ENCODE measurements around the gene MICALL2.

DNA sequence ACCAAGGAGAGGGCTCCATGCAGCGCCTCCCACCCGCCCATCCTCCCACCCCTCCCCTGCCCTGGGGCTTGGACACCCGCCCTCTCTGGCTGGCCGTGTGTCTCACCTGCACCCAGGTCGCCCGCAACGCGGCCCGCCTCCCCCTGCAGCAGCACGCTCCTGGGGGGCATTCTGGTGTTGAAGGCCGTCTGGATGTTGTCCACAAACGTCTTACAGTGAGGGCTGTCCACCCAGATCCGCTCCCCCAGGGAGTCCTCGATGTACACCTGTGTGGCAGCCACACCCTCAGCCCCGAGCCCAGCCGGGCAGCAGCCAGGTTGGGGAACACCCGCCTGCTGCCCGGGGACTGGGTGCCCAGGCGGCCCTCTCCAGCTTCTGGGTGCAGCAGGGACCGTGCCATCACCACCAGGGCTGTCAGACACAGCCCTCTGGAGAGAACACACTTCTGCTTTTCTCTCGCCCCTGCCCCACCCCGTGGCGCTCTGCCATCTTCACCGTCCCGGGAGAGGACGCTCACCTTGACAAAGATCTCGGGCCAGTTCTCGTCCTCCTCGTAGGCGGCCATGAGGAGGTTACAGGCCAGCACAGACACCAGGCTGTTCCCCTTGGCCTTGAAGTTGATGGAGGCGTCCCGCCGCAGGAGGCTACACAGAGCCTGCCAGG is 40.2 kb upstream of the MICALL2 start:
- TF ChIP-seq, protein P1, sequence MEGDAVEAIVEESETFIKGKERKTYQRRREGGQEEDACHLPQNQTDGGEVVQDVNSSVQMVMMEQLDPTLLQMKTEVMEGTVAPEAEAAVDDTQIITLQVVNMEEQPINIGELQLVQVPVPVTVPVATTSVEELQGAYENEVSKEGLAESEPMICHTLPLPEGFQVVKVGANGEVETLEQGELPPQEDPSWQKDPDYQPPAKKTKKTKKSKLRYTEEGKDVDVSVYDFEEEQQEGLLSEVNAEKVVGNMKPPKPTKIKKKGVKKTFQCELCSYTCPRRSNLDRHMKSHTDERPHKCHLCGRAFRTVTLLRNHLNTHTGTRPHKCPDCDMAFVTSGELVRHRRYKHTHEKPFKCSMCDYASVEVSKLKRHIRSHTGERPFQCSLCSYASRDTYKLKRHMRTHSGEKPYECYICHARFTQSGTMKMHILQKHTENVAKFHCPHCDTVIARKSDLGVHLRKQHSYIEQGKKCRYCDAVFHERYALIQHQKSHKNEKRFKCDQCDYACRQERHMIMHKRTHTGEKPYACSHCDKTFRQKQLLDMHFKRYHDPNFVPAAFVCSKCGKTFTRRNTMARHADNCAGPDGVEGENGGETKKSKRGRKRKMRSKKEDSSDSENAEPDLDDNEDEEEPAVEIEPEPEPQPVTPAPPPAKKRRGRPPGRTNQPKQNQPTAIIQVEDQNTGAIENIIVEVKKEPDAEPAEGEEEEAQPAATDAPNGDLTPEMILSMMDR (IDR thresholded peaks at IDR 0.05; ENCODE audit: insufficient read depth, low read length, poor library complexity, severe bottlenecking) = no peak
- TF ChIP-seq EZH2phosphoT487 (conservative IDR thresholded peaks at IDR 0.05; ENCODE audit: low read length) = no peak
